GM18951 (cell line): ENCODE measurements around the gene KAZN.
"Not testable (repeated sequence)": the region's sequence is repeated elsewhere in the genome, so short reads cannot be mapped to it uniquely, and the experiment has no call there.

Source experiments
- POLR2A ChIP-seq: IDR thresholded peaks from 4 replicates; pipeline ENCODE4 v1.6.1; 2011; ENCODE audit warnings: mild to moderate bottlenecking; ENCODE audit not compliant: insufficient read length, insufficient read depth; ENCODE audit errors: extremely low read depth
- in situ Hi-C: fragments of 300-500 bp; cut with MboI; formaldehyde crosslinking; loops from one replicate; pipeline ENCODE4 v1.12.0; 2022; ENCODE audit warnings: low sequenced_read_pairs, mixed read lengths, inconsistent platforms; ENCODE audit not compliant: unreplicated experiment

Gene KAZN

DNA sequence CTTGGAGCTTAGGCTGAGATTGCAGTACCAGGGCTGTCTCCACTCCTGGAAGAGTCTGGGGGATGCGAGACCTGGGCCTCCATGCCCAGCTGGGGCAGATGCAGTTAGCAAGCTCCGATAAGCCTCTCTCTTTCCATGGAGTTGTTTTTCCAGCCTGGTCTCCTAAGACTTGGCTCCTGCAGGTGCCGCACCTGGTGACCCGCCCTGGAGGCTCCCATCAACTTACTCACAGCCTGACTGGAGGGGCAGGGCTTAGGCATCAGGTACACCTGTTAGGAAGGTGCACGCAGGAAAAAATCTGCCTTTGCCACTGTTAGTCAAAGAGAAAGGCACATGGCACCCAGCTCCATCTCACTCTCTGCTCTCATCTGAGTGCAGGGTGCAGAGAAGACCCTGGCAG lies 356.9 kb downstream of the KAZN start:
- in situ Hi-C loops = no loop called here
- TF ChIP-seq POLR2A = no peak

DNA sequence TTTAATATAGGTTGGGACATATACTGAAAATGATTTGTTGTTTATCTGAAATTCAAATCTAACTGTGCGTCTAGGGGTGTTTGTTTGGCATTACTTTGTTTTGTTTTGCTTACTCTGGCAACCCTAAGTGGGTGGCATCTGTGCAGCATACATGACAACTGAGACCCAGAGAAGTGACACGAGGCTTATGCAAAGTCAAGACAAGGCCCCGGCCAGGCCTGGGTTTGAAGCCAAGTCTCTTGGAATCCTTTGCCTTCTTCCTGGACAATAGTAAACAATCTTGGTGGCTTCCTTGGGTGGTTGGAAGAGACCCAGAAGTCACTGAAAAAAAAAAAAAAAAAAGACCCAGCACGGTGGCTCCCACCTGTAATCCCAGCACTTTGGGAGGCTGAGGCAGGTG lies 357.5 kb downstream of the KAZN start:
- in situ Hi-C loops = no loop called here
- no peak for TF ChIP-seq POLR2A

DNA sequence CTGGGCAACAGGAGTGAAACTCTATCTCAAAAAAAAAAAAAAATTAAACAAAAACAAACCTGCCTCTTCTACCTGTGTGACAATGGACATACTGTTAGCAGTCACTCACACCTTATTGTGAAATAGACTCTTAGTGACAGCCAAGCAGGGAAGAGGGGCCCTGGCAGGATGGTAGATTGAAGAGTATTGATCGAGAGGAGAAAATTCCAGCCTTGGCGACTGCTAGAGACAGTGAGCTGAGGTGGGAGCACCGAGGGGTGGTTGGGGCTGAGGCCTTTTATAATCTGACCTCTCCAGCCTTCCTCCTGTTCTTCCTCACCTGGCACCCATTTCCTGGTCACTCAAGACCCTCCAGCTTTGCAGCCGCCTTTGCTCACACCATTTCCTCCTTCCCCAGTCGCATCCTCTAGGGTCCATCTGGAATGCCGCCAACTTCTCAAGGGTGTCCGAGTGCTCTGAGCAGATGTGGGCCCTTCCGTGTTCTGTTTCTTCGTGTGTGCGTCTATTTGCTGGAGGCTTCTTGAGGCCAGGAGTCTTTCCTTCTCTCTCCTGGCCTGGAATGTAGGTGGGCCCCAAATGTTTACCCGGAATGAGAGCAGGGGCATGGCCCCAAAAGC lies 358.2 kb downstream of the KAZN start:
- in situ Hi-C loops = no loop called here
- TF ChIP-seq POLR2A = no peak

DNA sequence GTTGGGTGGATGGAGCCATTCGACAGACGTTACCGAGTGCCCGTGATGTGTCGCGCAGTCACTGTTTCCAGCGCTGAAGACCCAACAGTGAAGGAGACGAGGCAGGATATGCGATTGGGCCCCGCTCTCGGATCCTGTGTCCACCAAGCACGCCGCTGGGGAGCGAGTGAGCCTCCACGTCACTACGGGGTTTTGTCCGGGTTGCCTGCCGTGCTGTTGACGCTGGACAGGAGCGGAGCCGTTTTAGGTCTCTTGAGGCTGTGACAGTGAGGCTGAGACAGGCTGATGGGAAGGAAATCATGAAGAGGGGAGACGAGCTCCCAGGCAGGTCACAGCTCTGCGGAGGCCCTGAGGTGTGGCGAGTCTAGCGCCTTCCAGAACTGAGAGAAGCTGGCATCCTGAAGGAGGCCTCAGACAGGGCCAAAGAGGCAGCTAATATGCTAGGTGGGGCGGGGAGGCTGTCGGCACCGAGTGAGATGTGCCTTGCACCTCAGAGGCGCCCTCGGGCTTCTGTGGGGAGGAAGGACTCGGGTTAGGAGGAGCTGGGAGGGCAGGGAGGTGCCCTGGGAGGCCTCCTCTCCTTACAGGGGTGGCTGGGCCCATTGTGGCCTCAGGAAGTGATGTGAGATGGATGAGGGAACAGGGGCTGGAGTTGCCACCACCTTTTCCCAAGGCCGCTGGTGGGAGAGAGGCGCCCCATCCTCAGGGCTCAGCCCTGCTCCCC lies 359.1 kb downstream of the KAZN start:
- in situ Hi-C loops = no loop called here
- no peak for TF ChIP-seq POLR2A

DNA sequence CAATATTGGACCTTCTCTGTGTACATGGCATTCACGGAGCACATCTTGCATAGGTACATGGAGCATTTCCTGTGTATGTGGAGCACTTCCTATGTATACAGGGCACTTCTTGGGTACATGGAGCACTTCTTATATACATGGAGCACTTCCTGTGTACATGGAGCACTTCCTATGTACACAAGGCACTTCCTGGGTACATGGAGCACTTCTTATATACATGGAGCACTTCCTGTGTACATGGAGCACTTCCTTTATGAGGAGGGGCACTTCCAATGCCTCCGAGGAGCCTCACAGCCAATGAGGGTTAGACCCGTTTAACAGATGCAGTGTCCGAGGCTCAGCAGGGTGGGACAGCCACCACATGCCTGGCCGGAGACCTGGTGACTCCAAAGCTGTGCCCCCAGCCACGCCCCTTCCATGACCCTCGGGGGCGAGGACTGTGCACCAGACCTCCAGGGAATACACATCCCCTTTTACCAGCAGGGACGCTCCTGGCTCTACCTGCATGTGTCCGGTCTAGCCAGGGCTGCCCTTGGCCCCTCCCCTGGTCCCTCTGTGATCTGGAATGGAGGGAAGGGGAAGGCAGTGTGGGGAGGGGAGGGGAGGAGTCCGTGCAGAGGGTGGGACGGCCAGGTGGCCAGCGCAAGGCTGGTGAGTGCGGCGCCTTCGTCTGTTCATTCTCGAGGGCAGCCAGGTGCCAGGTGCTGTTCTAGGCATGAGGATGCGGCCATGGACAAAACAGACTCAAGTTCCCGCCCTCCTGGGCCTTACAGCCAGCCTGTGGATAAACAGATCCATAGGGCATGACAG lies 360.0 kb downstream of the KAZN start:
- in situ Hi-C loops = no loop called here

DNA sequence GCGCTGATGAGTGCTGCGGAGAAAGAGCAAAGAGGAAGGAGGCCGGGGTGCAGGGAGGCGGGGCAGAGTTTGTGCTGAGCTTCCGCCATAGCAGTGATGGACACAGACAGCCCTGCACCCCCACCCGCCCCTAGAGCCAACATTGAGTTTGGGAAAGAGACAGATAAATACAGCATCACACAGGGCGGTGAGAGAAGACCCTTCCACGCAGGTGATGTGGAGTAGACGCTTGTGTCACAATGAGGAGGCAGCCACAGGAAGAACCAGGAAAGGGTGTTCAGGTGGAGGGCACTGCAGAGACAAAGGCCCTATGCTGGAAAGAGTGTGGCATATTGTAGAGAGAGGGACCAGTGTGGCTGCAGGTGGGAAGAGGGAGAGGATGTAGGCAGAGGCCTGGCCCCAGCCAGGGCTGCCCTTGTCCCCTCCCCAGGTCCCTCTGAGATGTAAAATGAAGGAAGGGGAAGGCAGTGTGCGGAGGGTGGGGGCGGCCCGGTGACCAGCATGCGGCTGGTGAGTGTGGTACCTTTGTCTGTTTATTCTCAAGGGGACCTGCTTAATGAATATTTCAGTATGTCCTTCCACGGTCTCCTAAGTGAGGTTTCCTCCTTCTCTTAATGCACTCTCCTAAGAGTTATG lies 360.7 kb downstream of the KAZN start:
- in situ Hi-C loops = no loop called here
- TF ChIP-seq POLR2A = no peak

More for the DNA sequence above, 360.0 kb downstream of the KAZN start:
- TF ChIP-seq POLR2A = no peak

DNA sequence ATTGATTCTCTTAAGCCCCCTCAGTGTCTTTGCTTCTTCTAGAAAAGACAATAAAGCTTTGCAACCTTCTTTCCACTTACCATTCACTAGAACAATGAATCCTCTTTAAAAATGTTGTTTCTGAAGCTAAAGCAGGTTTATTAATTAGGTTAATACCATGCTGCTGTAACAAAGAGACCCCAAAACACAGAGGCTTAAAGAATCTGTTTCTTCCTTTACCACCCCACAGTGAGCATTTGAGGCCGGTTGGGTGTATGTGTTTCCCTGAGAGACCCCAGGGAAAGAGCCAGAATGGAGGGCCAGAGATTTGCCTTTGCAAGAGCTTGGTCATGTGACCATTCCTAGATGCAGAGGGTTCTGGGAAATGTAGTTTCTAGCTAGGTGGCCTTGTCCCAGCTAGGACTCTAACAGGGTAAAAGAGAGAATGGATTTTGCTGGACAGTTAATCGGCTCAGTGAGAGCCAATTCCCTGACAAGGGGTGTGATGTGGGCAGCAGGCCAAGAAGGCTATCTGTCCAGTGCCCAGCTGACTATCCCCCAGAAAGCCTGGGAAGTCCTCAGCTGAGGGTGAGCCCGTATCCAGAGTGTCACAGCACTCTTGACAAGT lies 363.3 kb downstream of the KAZN start:
- TF ChIP-seq POLR2A = no peak
- in situ Hi-C loops = no loop called here

DNA sequence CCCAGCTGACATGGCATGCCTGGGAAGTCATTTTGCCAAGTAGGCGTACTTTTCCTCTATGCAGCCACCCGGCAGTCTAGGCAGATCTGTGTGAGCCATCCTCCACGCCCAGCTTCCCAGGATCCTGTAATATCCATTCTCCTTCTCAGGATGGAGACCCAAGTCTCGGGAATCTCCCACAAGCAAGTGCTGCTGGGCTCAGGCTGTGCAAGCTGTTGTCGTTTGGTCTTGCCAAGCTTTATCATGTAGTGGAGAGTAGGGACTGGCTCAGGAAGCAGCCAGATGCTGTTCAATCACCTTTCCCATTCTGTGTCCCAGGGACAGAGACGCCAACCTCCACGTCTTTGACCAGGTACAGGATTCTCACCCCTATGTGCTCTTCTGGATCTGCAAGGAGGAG lies 363.9 kb downstream of the KAZN start:
- in situ Hi-C loops = no loop called here
- no peak for TF ChIP-seq POLR2A

DNA sequence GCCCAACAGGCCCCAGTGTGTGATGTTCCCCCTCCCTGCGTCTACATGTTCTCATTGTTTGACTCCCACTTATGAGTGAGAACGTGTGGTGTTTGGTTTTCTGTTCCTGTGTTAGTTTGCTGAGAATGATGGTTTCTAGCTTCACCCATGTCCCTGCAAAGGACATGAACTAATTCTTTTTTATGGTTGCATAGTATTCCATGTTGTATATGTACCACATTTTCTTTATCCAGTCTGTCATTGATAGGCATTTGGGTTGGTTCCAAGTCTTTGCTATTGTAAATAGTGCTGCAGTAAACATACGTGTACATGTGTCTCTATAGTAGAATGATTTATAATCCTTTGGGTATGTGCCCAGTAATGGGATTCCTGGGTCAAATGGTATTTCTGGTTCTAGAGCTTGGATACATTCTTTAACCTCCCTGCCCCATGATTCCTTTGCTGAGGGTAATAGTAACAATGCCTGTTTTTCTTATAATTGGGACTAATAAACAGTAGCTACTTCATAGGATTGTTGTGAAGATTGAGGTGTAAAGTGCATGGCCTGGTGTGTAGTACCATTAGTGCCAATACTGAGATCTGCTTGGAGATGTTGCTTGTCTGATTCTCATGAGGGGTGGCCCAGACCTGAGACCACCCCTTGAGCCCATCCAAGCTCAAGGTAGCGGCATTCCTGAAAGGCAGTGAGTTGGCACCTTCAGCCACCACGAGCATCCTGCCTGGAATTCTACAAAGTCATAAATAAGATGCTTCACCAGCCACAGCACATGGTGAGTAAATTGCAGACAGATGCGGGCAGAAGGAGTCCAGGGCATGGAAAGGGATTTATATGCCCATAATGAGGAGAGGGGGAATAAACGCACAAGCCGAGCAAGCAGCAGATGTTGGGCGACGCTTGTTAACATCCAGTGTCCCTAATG lies 365.6 kb downstream of the KAZN start:
- in situ Hi-C loops = not testable (repeated sequence)

DNA sequence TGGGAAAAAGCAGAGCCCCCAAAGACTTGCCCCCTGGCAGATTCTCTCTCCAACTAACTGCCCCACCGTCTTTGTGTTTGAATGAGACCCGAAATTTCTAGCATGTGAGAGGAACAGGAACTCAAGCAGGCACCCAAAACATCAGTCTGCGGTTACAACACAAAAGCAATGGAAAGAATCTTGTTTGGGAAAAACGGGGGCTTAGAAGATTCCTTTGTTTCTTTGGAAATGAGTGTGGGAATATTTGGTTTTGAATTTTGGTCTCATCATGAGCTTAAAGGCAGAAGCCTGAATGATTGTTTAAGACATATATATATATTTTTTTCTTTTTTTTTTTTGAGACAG lies 366.2 kb downstream of the KAZN start:
- TF ChIP-seq POLR2A = no peak
- in situ Hi-C loops = no loop called here

DNA sequence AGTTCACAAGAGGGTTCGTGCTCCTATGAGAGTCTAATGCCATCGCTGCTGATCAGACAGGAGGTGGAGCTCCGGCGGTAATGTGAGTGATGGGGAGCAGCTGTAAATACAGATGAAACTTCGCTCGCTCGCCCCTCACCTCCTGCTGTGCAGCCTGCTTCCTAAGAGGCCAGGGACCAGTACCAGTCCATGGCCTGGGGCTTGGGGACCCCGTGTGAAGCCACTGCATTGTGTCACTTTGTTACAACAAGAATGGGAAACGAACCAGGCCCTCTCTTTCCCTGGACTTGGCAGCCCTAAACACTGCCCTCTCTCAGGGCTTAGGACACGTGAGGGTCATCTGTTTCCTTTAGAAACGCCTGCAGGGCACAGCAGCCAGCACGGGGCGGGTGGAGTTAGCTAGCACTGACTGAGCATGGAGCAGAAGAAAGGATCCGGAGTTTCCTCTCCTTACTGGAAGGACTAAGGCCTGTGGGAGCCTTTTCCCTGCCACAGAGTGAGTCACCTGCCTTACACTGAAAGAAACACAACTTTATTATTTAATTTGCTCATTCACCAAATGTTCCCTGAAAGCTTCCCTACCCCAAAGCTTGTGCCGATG lies 369.9 kb downstream of the KAZN start:
- TF ChIP-seq POLR2A = no peak
- in situ Hi-C loops = no loop called here

DNA sequence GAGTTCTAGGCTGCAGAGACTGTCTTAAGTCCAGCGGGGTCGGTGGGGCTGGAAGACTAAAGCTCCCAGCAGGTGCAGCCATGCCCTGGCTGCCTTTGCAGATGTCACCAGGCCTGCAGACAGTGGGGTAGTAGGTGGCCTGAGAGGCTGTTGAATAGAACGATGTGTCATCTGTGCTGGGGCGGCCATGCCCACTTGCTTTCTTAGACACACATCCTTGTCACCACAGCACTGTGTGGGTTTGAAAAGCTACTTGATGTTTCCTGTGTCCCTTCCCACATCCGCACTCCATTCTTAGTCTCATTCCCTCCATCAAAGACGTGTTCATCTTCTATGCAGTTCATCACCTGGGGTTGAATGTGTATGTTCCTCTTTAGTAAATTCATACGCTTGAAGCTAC lies 370.5 kb downstream of the KAZN start:
- no peak for TF ChIP-seq POLR2A
- in situ Hi-C loops = no loop called here
